Stimulated activated CD4-positive, alpha-beta T cell treated with anti-CD3 and anti-CD28 coated beads, Interleukin-12 subunit alpha, Interleukin-12 subunit beta, amount 100 ng/mL, for 24 hours (primary cell): ENCODE measurements around the gene GFOD2.

ENCODE experiments used
- DNase-seq, 2 experiments: peaks; one replicate each; pipeline ENCODE4 v3.0.0-alpha.2; 2020; ENCODE audit warnings: low read depth in 2 of 2

The GFOD2 gene

GRCh38 chr16:67645397-67646121 is 73.6 kb downstream of the GFOD2 start:
- no peak for DNase-seq

GRCh38 chr16:67644038-67644437 is 75.1 kb downstream of the GFOD2 start:
- no peak for DNase-seq

GRCh38 chr16:67641779-67642708 is 77.1 kb downstream of the GFOD2 start:
- DNase-seq, result no peak

GRCh38 chr16:67637625-67638024 is 81.5 kb downstream of the GFOD2 start:
- DNase-seq, result no peak

- no peak for DNase-seq
Observed at GRCh38 chr16:67636713-67637112, 82.4 kb downstream of the GFOD2 start.

GRCh38 chr16:67632415-67633172 is 86.5 kb downstream of the GFOD2 start:
- DNase-seq, result no peak

GRCh38 chr16:67628216-67628615 is 90.9 kb downstream of the GFOD2 start:
- DNase-seq, result no peak
